ENCODE measurements around the gene LYL1. TPM values are rescaled to one million over a fixed set of nuclear protein-coding genes. Genes with fewer than 3 reads are reported as not detected.

Gene LYL1
- total and polyA plus RNA-seq, 2 experiments from 2014 or later: 0.18 TPM; not detected in 1

DNA sequence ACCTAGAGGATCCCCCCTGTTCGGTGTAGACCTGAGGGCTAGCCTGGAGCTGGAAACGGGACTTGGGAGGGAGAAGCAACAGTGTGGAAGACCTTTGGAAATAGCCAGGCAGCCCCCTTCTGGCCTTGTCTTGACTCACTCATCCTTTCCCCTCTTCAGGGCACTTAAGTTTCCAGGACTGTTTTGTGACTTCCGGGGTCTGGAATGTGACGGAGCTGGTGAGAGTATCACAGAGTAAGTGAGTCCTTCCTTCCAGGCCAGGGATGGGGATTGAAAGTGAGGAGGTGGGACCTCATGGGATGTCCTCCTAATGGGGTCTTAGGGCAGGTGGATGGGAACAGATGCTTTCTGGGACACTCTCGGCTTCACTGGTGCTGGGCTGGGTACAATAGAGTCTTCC lies 29.4 kb downstream of the LYL1 start:
- in situ Hi-C loops (cut with MboI): no loop called here
- H3K4me1 ChIP-seq (ENCODE audit: insufficient read depth): 0 out of 2 replicates have a peak, but pooled peaks cover 4% of the 10 kb centered on the region

DNA sequence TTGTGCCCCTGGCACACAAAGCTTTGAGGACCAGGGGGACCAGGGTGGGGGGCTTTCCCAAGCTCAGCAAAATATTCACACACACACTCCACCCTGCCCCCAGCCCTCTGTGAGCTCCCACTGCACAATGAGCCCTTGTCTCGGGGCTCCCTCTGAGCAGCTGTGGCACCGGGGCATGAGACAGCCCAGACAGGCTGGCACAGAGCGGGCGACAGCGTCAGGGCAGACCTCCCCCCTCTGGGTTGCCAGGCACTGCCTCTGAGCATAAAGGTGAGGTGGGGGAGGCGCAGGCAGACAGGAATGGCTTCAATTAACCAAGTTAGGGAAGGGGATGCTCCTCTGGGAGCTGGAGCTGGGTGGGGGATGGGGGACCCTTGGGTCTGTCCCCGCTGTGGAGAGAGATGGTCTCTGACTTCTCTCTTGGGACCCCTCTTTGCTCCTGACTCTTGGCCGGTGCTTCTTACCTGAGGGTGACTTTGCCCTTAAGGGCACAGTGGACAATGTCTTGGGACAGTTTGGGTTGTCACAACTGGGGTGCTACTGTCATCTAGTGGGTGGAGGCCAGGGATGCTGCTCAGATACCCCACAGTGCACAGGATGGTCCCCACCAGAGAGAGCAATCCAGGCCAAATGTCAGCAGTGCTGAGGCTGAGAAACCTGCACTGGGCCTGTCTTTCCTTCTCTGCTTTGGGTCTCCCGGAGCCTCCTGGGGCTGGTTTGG lies 30.3 kb downstream of the LYL1 start:
- 70 to 72% methylated on average over 8 to 9 of the region's 9 CpGs for WGBS, 2 experiments (ENCODE audit: low coverage in 1 of 2, low lambda C conversion rate in 2 of 2, missing lambda C conversion rate in 2 of 2)
- H3K9me3 ChIP-seq (ENCODE audit: low read depth): no peaks in the 10 kb centered on the region
- H3K4me1 ChIP-seq (ENCODE audit: insufficient read depth): 0 out of 2 replicates have a peak, but pooled peaks cover 4% of the 10 kb centered on the region
- H3F3A ChIP-seq (ENCODE audit: insufficient read depth): no peaks in the 10 kb centered on the region
- H4K20me1 ChIP-seq (ENCODE audit: insufficient read depth): no peaks in the 10 kb centered on the region; the same call in 1 of the 2 replicates
- in situ Hi-C loops (cut with MboI): no loop called here
- H2AFZ ChIP-seq: no peak overlapping the region
- no peaks in the 10 kb centered on the region for H3K27me3 ChIP-seq (replicated peaks; ENCODE audit: insufficient read depth)
- H3K79me2 ChIP-seq (ENCODE audit: insufficient read depth): peaks cover 99% of the 10 kb centered on the region
- H3K9me2 ChIP-seq (ENCODE audit: insufficient read depth): no peaks in the 10 kb centered on the region
- no peak overlapping the region for H3K4me2 ChIP-seq (ENCODE audit: unreplicated experiment)
- H3K9ac ChIP-seq: no peak overlapping the region
- H3K4me3 ChIP-seq: no peak overlapping the region
- H3K27ac ChIP-seq: no peak overlapping the region
- no peak for DNase-seq
- H3K36me3 ChIP-seq (ENCODE audit: low read depth): peaks cover 14% of the 10 kb centered on the region; the same call in 1 of the 2 replicates
- TF ChIP-seq EZH2phosphoT487 (IDR thresholded peaks at IDR 0.05; ENCODE audit: insufficient read depth, low read depth) (no peak), EZH2 (IDR thresholded peaks at IDR 0.05; ENCODE audit: insufficient read depth, poor library complexity, severe bottlenecking) (no peak)

More for the DNA sequence above, 29.4 kb downstream of the LYL1 start:
- Histone ChIP-seq H4K20me1 (ENCODE audit: insufficient read depth) (no peaks in the 10 kb centered on the region; the same call in 1 of the 2 replicates), H3K4me3 (no peak overlapping the region), H3K9me3 (ENCODE audit: low read depth) (no peaks in the 10 kb centered on the region), H2AFZ (no peak overlapping the region), H3K4me2 (ENCODE audit: unreplicated experiment) (no peak overlapping the region), H3K27me3 (replicated peaks; ENCODE audit: insufficient read depth) (no peaks in the 10 kb centered on the region), H3K27ac (no peak overlapping the region), H3K36me3 (ENCODE audit: low read depth) (peaks cover 22% of the 10 kb centered on the region; the same call in 1 of the 2 replicates), H3K79me2 (ENCODE audit: insufficient read depth) (peaks cover 97% of the 10 kb centered on the region), H3F3A (ENCODE audit: insufficient read depth) (no peaks in the 10 kb centered on the region), H3K9me2 (ENCODE audit: insufficient read depth) (no peaks in the 10 kb centered on the region), H3K9ac (no peak overlapping the region)
- TF ChIP-seq EZH2 (IDR thresholded peaks at IDR 0.05; ENCODE audit: insufficient read depth, poor library complexity, severe bottlenecking) (no peak), EZH2phosphoT487 (IDR thresholded peaks at IDR 0.05; ENCODE audit: insufficient read depth, low read depth) (no peak)
- no peak for DNase-seq
- 75 to 78% methylated on average over 5 of the region's 5 CpGs for WGBS, 2 experiments (ENCODE audit: low coverage in 1 of 2, low lambda C conversion rate in 2 of 2, missing lambda C conversion rate in 2 of 2)

DNA sequence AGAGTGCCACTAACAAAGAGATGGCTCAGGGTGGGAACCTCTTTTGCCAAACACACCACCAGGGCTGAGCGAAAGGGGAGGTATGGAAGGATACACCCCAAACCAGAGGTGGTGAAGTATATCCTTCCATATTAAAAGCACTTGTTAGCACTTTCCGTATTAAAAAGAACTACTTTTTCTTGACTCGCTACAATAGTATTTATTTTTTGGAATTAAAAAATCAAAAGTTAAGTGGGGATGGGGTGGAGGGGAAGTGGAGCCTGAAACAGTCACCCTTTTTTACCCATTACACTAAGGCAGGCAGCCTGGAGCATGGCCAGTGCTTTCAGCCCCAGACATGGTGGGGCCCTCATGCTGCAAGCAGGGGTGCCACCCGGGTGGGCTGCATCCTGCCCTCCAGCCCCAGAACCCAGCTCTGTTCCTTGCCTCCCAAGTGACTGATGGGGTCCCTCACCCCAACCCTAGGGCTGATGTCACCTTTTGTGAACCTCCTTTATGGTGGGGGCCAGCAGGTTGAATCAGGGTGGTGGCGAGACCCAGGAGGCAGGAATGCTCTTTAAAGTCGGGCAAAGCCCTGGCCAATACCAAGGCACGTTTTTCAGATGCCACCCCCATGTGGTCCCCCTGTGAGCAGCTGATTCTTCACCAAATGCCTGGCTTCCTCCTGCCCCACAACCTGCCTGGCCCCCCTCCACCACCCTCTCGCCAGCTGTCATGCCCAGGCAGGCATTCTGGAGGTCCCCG lies 31.0 kb downstream of the LYL1 start:
- H3K27ac ChIP-seq: no peak overlapping the region
- TF ChIP-seq EZH2phosphoT487 (IDR thresholded peaks at IDR 0.05; ENCODE audit: insufficient read depth, low read depth) (no peak), EZH2 (IDR thresholded peaks at IDR 0.05; ENCODE audit: insufficient read depth, poor library complexity, severe bottlenecking) (no peak)
- H4K20me1 ChIP-seq (ENCODE audit: insufficient read depth): no peaks in the 10 kb centered on the region; the same call in 1 of the 2 replicates
- DNase-seq: no peak
- no peak overlapping the region for H3K4me3 ChIP-seq
- H3K4me1 ChIP-seq (ENCODE audit: insufficient read depth): 0 out of 2 replicates have a peak, but pooled peaks cover 4% of the 10 kb centered on the region
- no peaks in the 10 kb centered on the region for H3K9me3 ChIP-seq (ENCODE audit: low read depth)
- H3K79me2 ChIP-seq (ENCODE audit: insufficient read depth): peaks cover 100% of the 10 kb centered on the region
- H2AFZ ChIP-seq: no peak overlapping the region
- no peak overlapping the region for H3K4me2 ChIP-seq (ENCODE audit: unreplicated experiment)
- H3K9ac ChIP-seq: no peak overlapping the region
- H3K27me3 ChIP-seq (replicated peaks; ENCODE audit: insufficient read depth): no peaks in the 10 kb centered on the region
- 70 to 73% methylated on average over 8 to 9 of the region's 9 CpGs for WGBS, 2 experiments (ENCODE audit: low coverage in 1 of 2, low lambda C conversion rate in 2 of 2, missing lambda C conversion rate in 2 of 2)
- no peaks in the 10 kb centered on the region for H3K9me2 ChIP-seq (ENCODE audit: insufficient read depth)
- H3F3A ChIP-seq (ENCODE audit: insufficient read depth): no peaks in the 10 kb centered on the region
- 0 out of 2 replicates have a peak, but pooled peaks cover 12% of the 10 kb centered on the region for H3K36me3 ChIP-seq (ENCODE audit: low read depth)
- in situ Hi-C loops (cut with MboI): no loop called here

DNA sequence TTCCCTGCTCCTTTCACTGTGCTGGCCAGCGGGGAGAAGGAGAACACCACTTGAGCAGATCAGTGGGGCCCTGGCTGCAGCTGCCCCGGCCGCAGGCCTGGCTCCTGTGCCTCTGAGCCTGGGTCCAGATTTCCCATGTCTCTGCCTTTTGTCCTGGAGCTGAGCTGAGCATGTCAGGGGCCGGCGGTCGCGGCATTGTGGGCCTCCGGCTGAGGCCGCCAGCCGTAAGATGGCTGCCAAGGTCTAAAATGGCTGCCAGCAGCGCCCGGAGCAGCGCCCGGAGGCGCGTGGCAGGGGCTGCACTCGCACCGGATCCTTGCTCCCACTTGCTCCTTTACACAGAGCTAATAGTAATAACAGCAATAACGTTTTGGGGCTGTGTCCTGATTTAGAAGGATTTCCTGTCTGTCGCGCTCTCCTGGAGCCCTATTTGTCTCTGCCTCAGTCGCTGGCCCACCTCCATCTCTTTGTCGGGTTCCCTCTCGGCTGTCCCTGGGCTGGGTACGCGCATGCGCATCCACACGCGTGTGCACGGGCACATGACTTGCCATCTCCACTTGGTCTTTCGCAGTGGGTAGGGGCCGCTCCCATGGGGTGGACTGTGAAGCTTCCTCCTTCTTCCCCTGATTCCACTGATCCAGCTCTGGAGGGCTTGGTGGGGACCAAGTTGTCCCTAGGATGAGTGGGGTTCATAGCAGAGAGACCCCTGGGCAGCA lies 32.1 kb downstream of the LYL1 start:
- Histone ChIP-seq H3K4me3 (no peak overlapping the region), H3K4me2 (ENCODE audit: unreplicated experiment) (no peak overlapping the region), H3K27me3 (replicated peaks; ENCODE audit: insufficient read depth) (no peaks in the 10 kb centered on the region), H3K27ac (no peak overlapping the region), H3K36me3 (ENCODE audit: low read depth) (0 out of 2 replicates have a peak, but pooled peaks cover 6% of the 10 kb centered on the region), H3K9ac (no peak overlapping the region), H3K79me2 (ENCODE audit: insufficient read depth) (peaks cover 100% of the 10 kb centered on the region), H3K9me2 (ENCODE audit: insufficient read depth) (no peaks in the 10 kb centered on the region), H3K9me3 (ENCODE audit: low read depth) (no peaks in the 10 kb centered on the region), H4K20me1 (ENCODE audit: insufficient read depth) (no peaks in the 10 kb centered on the region; the same call in 1 of the 2 replicates), H2AFZ (no peak overlapping the region), H3F3A (ENCODE audit: insufficient read depth) (no peaks in the 10 kb centered on the region), H3K4me1 (ENCODE audit: insufficient read depth) (no peaks in the 10 kb centered on the region)
- WGBS, 2 experiments (ENCODE audit: low coverage in 1 of 2, low lambda C conversion rate in 2 of 2, missing lambda C conversion rate in 2 of 2): 69 to 75% methylated on average over 31 to 32 of the region's 32 CpGs
- in situ Hi-C loops (cut with MboI): no loop called here
- no peak for TF ChIP-seq EZH2 (IDR thresholded peaks at IDR 0.05; ENCODE audit: insufficient read depth, poor library complexity, severe bottlenecking)
- DNase-seq: no peak

Measured in GM23248 (cell line).